BLaER1 (cell line): ENCODE data around the gene PHF20.
"Not testable (repeated sequence)": the region's sequence is repeated elsewhere in the genome, so short reads cannot be mapped to it uniquely, and the experiment has no call there.

Source experiments
- H3K27ac ChIP-seq: shearing (Covaris generic); formaldehyde crosslinking; 2 replicates; pipeline ENCODE4 v1.8.1; 2022
- H3K27me3 ChIP-seq: shearing (Covaris generic); formaldehyde crosslinking; 2 replicates; pipeline ENCODE4 v1.8.1; 2022
- H3K36me3 ChIP-seq: shearing (Covaris generic); formaldehyde crosslinking; 2 replicates; pipeline ENCODE4 v1.8.1; 2022
- H3K4me1 ChIP-seq: shearing (Covaris generic); formaldehyde crosslinking; 2 replicates; pipeline ENCODE4 v1.8.1; 2022
- H3K4me2 ChIP-seq: shearing (Covaris generic); formaldehyde crosslinking; 2 replicates; pipeline ENCODE4 v1.8.1; 2022
- H3K4me3 ChIP-seq: shearing (Covaris generic); formaldehyde crosslinking; 2 replicates; pipeline ENCODE4 v1.8.1; 2022
- H3K9ac ChIP-seq: shearing (Covaris generic); formaldehyde crosslinking; 2 replicates; pipeline ENCODE4 v1.8.1; 2022
- H3K9me3 ChIP-seq: shearing (Covaris generic); formaldehyde crosslinking; 2 replicates; pipeline ENCODE4 v1.8.1; 2022
- H4K20me1 ChIP-seq: shearing (Covaris generic); formaldehyde crosslinking; 2 replicates; pipeline ENCODE4 v1.8.1; 2022
- Cebpa-rat ChIP-seq: shearing (Covaris generic); IDR thresholded peaks from 2 replicates; pipeline ENCODE4 v1.8.1; 2022

The PHF20 gene

GRCh38 chr20:35952480-35953386, 180.9 kb downstream of the PHF20 start:
- no peak for TF ChIP-seq Cebpa-rat
- Histone ChIP-seq H4K20me1 (peaks cover 35% of the 10 kb centered on the region), H3K9me3 (no peaks in the 10 kb centered on the region), H3K27me3 (no peaks in the 10 kb centered on the region), H3K4me1 (peaks cover 25% of the 10 kb centered on the region), H3K4me3 (peak overlapping the region; percentile 89), H3K27ac (peak overlapping the region; percentile 100), H3K4me2 (peak overlapping the region; percentile 90), H3K36me3 (peaks cover 35% of the 10 kb centered on the region), H3K9ac (peak overlapping the region; percentile 100)

- Histone ChIP-seq H3K27me3 (no peaks in the 10 kb centered on the region), H3K4me1 (peaks cover 25% of the 10 kb centered on the region)
- no peak for TF ChIP-seq Cebpa-rat
Measured at GRCh38 chr20:35953387-35954199, 181.8 kb downstream of the PHF20 start.

GRCh38 chr20:35954200-35954906, 182.5 kb downstream of the PHF20 start, which contains the start of gene SCAND1:
Gene SCAND1 (minus strand): TSS chr20:35954502. CDS start chr20:35954284, 218 bp downstream.
- Histone ChIP-seq H3K27me3 (no peaks in the 10 kb centered on the region), H3K27ac (peak within 1 kb of the TSS; percentile 100), H4K20me1 (peaks cover 35% of the 10 kb centered on the region), H3K4me3 (peak within 1 kb of the TSS; percentile 89), H3K4me1 (peaks cover 25% of the 10 kb centered on the region), H3K4me2 (peak within 1 kb of the TSS; percentile 90), H3K36me3 (peaks cover 26% of the 10 kb centered on the region), H3K9me3 (peaks cover 10% of the 10 kb centered on the region), H3K9ac (peak within 1 kb of the TSS; percentile 100)
- TF ChIP-seq Cebpa-rat = no peak

More at GRCh38 chr20:35953387-35954199, 181.8 kb downstream of the PHF20 start:
- Histone ChIP-seq H3K36me3 (peaks cover 29% of the 10 kb centered on the region), H3K9ac (peak overlapping the region; percentile 100), H3K4me2 (peak overlapping the region; percentile 90), H3K9me3 (0 out of 2 replicates have a peak, but pooled peaks cover 2% of the 10 kb centered on the region), H4K20me1 (peaks cover 35% of the 10 kb centered on the region), H3K27ac (peak overlapping the region; percentile 100), H3K4me3 (peak overlapping the region; percentile 89)

GRCh38 chr20:35954907-35955251, 183.1 kb downstream of the PHF20 start:
- Histone ChIP-seq H3K4me1 (peaks cover 25% of the 10 kb centered on the region), H3K9me3 (peaks cover 15% of the 10 kb centered on the region), H3K4me3 (peak overlapping the region; percentile 89)

GRCh38 chr20:35956616-35957015, 184.8 kb downstream of the PHF20 start:
- Histone ChIP-seq H3K9me3 (peaks cover 15% of the 10 kb centered on the region), H3K36me3 (peaks cover 7% of the 10 kb centered on the region; the same call in 1 of the 2 replicates), H3K4me3 (no peak overlapping the region), H3K27ac (no peak overlapping the region), H3K4me1 (peaks cover 24% of the 10 kb centered on the region), H3K9ac (no peak overlapping the region), H4K20me1 (peaks cover 22% of the 10 kb centered on the region), H3K4me2 (no peak overlapping the region), H3K27me3 (no peaks in the 10 kb centered on the region)
- TF ChIP-seq Cebpa-rat = no peak

More at GRCh38 chr20:35954907-35955251, 183.1 kb downstream of the PHF20 start:
- peaks cover 21% of the 10 kb centered on the region for H3K36me3 ChIP-seq
- H4K20me1 ChIP-seq = peaks cover 35% of the 10 kb centered on the region
- no peaks in the 10 kb centered on the region for H3K27me3 ChIP-seq
- TF ChIP-seq Cebpa-rat = no peak
- peak overlapping the region; percentile 90 for H3K4me2 ChIP-seq
- H3K27ac ChIP-seq = peak overlapping the region; percentile 100
- peak overlapping the region; percentile 100 for H3K9ac ChIP-seq

GRCh38 chr20:35959291-35959690, 187.5 kb downstream of the PHF20 start:
- H4K20me1 ChIP-seq, H3K4me1 ChIP-seq: not testable (repeated sequence)

GRCh38 chr20:35963878-35964277, 192.1 kb downstream of the PHF20 start:
- no peaks in the 10 kb centered on the region for H4K20me1 ChIP-seq
- no peak overlapping the region for H3K9ac ChIP-seq
- no peaks in the 10 kb centered on the region for H3K4me1 ChIP-seq
- no peaks in the 10 kb centered on the region for H3K27me3 ChIP-seq
- no peak overlapping the region for H3K4me2 ChIP-seq
- H3K4me3 ChIP-seq = no peak overlapping the region
- H3K9me3 ChIP-seq = peaks cover 10% of the 10 kb centered on the region
- no peak overlapping the region for H3K27ac ChIP-seq
- no peaks in the 10 kb centered on the region for H3K36me3 ChIP-seq
- no peak for TF ChIP-seq Cebpa-rat

More at GRCh38 chr20:35959291-35959690, 187.5 kb downstream of the PHF20 start:
- peaks cover 15% of the 10 kb centered on the region for H3K9me3 ChIP-seq
- H3K36me3 ChIP-seq, H3K4me3 ChIP-seq, H3K27ac ChIP-seq, H3K27me3 ChIP-seq, H3K9ac ChIP-seq, H3K4me2 ChIP-seq: not testable (repeated sequence)

GRCh38 chr20:35967979-35968640, 196.3 kb downstream of the PHF20 start, which contains the start of gene CNBD2:
Gene CNBD2 (plus strand): TSS chr20:35968590. CDS start chr20:35968763, 173 bp downstream.
- Histone ChIP-seq H3K9me3 (no peaks in the 10 kb centered on the region), H3K9ac (no peak within 1 kb of the TSS), H3K27me3 (no peaks in the 10 kb centered on the region), H4K20me1 (no peaks in the 10 kb centered on the region), H3K4me2 (no peak within 1 kb of the TSS), H3K4me1 (no peaks in the 10 kb centered on the region), H3K36me3 (no peaks in the 10 kb centered on the region), H3K4me3 (no peak within 1 kb of the TSS), H3K27ac (no peak within 1 kb of the TSS)
- no peak for TF ChIP-seq Cebpa-rat

GRCh38 chr20:35968930-35969329, 197.1 kb downstream of the PHF20 start:
- no peaks in the 10 kb centered on the region for H3K4me1 ChIP-seq
- TF ChIP-seq Cebpa-rat = no peak
- H4K20me1 ChIP-seq = no peaks in the 10 kb centered on the region
- no peak overlapping the region for H3K9ac ChIP-seq
- no peak overlapping the region for H3K27ac ChIP-seq
- H3K9me3 ChIP-seq = no peaks in the 10 kb centered on the region
- no peaks in the 10 kb centered on the region for H3K36me3 ChIP-seq
- no peaks in the 10 kb centered on the region for H3K27me3 ChIP-seq
- no peak overlapping the region for H3K4me3 ChIP-seq
- H3K4me2 ChIP-seq = no peak overlapping the region
